Measurements from ENCODE around the gene CNOT2.

- no peak for TF ChIP-seq CTCF (conservative IDR thresholded peaks at IDR 0.05; ENCODE audit: low read length)
- TF ChIP-seq EZH2phosphoT487 (IDR thresholded peaks at IDR 0.05; ENCODE audit: borderline replicate concordance, low read depth, low read length): no peak
Observed at GRCh38 chr12:70267550-70267949, 24.3 kb downstream of the CNOT2 start.

All from OCI-LY7 (cell line).